ENCODE measurements around the gene IRF1.

- no peak for TF ChIP-seq CTCF (IDR thresholded peaks at IDR 0.05)
- TF ChIP-seq POLR2A (IDR thresholded peaks at IDR 0.05) = no peak
These were observed 36.2 kb downstream of the IRF1 start for GRCh38 chr5:132454361-132454760.

Data from esophagus squamous epithelium (tissue), 4 donors.